NCI-H82 treated with DMSO at 0.1 percent for 48 hours (cell line): Measurements from ENCODE around the gene COL15A1.
A peak's percentile ranks its signal among the peaks of the same experiment; 100 is the strongest.
"Not testable (repeated sequence)": the region's sequence is repeated elsewhere in the genome, so short reads cannot be mapped to it uniquely, and the experiment has no call there.

Experiments used
- DNase-seq: peaks from one replicate; lab custom pipeline; 2025; ENCODE audit not compliant: unreplicated experiment; lab: John Stamatoyannopoulos, UW

The COL15A1 gene

GRCh38 chr9:99010393-99010792 lies 66.7 kb downstream of the COL15A1 start:
- DNase-seq: not testable (repeated sequence)

- DNase-seq: no peak
Measured at GRCh38 chr9:99011161-99011709, 67.5 kb downstream of the COL15A1 start.

- DNase-seq: no peak
Measured at GRCh38 chr9:99012957-99013512, 69.3 kb downstream of the COL15A1 start.

DNA sequence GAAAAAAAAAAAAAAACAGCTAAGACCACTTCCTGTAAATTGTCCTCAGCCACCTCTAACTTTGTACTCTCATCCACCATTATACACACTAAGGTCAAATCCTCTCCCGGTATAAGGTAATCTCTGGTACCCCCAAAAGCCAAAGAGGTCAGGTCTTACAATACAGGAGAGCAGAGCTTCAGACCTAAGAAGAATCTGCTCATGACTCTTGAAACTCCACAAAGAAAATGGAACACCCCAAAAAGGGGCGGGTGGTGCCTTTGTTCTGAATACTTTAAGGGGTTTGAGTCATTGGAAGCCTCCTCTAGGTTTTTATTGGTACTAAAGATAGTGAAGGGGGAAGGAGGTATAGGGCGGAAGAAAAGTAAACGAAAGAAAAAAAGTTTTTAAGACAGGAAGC lies 69.8 kb downstream of the COL15A1 start:
- DNase-seq: no peak

- DNase-seq: no peak
Measured at GRCh38 chr9:99015448-99015847, 71.7 kb downstream of the COL15A1 start.

GRCh38 chr9:99015890-99016289 lies 72.2 kb downstream of the COL15A1 start:
- no peak for DNase-seq

GRCh38 chr9:99016681-99017387 lies 73.1 kb downstream of the COL15A1 start:
- no peak for DNase-seq

DNA sequence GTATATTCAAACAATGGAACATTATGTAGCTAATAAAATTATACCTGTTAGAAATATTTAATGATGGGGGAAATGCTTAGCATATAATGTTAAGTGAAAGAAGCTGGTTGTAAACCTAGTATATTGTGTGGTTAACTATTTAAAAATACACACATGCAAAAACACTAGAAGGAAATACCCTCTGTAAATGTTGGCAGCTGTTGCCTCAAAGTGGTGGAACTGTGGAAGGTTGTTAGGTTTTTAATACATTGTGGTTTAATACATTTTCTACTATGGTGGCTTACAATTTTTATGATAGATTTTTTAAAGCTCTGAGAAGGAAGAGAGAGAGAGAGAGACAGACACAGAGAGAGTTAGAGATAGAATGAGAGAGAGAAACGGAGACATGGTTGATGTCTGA lies 74.9 kb downstream of the COL15A1 start:
- no peak for DNase-seq

DNA sequence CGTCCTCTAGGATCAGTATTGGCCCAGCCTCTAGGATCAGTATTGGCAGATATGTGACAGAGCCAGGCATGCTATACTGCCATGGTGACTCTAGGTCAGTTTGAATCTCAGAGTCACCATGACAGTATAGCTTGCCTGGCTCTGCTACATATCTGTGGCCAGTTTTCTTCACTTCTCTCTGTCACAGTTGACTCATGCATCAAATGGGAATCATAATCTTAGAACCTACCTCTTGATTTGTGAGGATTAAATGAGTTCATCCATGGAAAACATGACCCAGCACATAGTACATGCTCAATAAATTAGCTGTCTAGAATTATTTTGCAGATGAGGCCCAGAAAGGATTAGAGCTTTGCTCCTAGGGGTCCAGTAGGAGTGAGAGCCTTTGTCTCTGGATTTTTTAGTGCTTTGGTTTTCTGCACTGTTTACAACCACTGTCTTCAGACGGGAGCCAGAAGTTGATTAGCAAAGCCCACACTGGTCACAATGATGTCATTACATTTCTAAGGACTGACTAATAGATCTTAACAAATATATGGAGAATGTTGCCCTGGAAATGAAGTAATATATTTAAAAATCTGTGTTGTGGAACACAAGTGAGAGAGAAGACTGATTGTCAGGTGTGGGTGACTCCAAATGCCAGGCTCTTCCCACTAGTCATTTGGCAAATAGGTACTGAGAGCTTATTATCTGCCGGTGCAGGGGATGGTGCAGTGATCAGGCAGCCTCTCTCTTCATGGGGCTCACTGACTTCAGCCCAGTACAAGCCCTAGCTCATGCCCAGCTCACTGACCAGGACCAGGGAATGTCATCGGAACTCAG lies 76.0 kb downstream of the COL15A1 start:
- no peak for DNase-seq

DNA sequence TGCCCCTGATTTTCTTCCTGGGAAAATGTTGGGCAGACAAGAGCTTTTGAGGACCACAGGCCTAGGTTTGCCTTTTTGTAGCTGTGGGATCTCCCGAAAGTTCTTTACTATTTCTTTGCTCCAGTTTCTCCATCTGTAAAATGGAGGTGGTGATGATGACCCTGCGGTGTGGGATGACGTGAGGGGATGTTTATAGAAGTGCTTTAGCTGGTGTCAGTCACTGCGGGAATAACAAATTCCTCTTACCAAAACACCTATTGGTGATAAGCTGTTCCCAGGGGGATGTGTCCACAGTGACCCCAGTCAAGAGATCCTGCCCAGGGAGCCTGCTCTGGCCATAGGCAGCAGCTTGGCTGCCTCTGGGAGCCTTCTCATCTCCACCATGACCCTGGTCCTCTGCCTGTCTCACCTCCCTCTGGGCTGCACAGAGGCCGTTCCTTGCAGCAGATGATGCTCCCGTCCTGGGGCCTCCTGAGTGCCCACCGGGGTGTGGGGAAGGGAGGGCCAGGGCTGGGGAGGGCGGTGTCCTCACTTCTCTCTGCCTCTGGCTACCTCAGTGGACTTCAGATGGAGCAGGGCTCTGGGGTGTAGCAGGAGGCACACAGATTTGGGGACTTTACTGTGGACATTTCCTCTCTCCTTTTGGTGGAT lies 77.2 kb downstream of the COL15A1 start:
- no peak for DNase-seq

- no peak for DNase-seq
Measured at GRCh38 chr9:99021512-99021911, 77.8 kb downstream of the COL15A1 start.

- no peak for DNase-seq
Measured at GRCh38 chr9:99023231-99023630, 79.5 kb downstream of the COL15A1 start.

DNA sequence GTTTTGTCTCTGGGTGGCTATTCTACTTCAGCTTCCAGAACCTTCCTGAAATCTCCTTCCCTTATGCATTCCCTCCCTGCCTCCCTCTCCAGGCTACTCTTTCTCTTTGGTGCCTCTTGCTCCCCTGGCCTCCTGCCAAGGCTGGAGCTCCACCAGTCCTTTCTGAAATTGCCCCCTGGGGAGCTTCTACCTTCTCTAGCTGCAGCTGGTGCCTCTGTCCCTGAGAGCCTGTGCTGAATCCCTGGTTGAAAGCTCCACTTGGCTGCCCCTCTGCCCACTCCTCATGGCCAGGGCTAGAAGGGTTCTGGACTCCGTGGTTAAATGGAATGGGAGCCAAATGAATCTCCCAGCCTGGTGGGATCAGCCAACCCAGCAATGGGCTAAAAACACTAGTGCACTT lies 80.1 kb downstream of the COL15A1 start:
- peak; percentile 9 for DNase-seq

DNA sequence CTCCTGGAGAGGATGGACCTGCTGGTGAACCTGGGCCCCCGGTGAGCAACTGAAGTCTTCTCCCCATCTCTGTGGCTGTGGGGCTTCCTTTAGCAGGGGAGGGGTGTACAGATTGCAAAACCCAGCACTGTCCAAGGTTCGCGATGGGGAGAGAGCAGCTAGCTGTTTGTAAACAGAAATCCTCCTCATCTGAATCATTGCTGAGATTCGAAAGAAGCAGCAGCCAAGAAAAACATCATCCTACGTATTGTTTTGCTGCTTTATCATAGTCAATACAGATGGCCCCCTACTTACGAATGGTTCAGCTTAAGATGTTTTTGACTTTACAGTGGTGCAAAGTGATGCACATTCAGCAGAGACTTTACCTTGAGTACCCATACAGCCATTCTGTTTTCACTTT lies 81.3 kb downstream of the COL15A1 start:
- DNase-seq: no peak

DNA sequence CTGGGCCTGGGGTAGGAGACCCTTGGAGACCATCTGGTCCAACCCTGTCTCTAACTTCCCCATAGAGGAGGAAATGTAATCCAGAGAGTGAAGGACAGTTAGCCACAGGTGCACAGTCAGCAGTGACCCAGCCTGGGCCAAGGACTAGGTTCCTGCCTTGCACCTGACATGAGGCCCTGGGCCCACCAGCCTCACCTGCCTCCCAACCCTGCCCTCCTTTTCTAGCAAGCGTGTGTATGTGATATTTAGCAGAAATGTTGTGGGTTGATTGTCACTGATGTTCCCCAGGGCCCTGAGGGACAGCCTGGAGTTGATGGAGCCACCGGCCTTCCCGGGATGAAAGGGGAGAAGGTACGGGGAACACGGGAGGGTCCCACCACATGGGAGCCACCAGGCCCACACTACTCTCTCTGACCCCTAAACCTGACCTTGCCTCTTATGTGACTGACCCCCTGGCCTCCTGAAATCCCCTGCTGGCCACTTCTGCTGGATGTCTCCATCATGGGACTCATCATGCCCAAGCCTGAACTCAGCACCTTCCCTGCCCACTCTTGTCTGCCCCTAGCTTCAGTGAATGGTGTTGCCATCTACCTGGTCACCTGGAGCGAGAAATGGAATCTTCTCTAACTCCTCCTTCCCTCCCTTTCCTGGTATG lies 82.0 kb downstream of the COL15A1 start:
- DNase-seq: no peak

GRCh38 chr9:99026271-99026955 lies 82.7 kb downstream of the COL15A1 start:
- no peak for DNase-seq

- DNase-seq: no peak
Measured at GRCh38 chr9:99026956-99027298, 83.2 kb downstream of the COL15A1 start.

- DNase-seq: no peak
Measured at GRCh38 chr9:99027443-99027842, 83.7 kb downstream of the COL15A1 start.

- DNase-seq: no peak
Measured at GRCh38 chr9:99029083-99029645, 85.5 kb downstream of the COL15A1 start.

DNA sequence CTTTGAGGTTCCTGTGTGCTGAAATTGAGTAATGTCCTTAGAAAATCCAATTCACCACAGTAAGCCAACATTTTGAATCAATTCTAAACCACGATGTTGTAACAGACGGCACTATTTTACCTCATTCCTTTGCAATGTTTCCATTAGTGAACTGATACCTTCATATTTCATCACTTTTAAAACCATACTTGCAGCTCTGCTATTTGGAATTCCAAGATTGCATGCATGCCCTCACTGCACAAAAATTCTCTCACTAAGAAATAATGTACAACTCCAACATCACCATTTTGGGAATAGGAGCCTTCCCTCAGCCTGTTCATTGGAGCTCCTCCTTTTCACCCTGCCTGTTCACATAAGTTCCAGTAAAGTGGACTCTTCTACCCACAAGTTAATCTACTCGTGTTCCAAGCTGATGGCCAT lies 86.4 kb downstream of the COL15A1 start:
- DNase-seq: no peak
